ENCODE results near the gene SVOP.

The SVOP gene

GRCh38 chr12:109010259-109010658, 10.6 kb downstream of the SVOP start:
- no peak overlapping the region for H2AFZ ChIP-seq (ENCODE audit: low read length)
- no peaks in the 10 kb centered on the region for H3K4me1 ChIP-seq (ENCODE audit: insufficient read depth, low read length, poor library complexity, severe bottlenecking)
- H3K4me3 ChIP-seq (ENCODE audit: low read length, poor library complexity, severe bottlenecking), result no peak overlapping the region
- TF ChIP-seq CTCF (conservative IDR thresholded peaks at IDR 0.05; ENCODE audit: low read length) (no peak), EZH2phosphoT487 (IDR thresholded peaks at IDR 0.05; ENCODE audit: borderline replicate concordance) (no peak)
- no peaks in the 10 kb centered on the region for H3K36me3 ChIP-seq (ENCODE audit: insufficient read depth, low read length)
- no peaks in the 10 kb centered on the region for H3K9me2 ChIP-seq (replicated peaks; ENCODE audit: low read depth, low read length)
- no peak overlapping the region for H3K4me2 ChIP-seq (ENCODE audit: low read depth, low read length, poor library complexity, severe bottlenecking)
- H3K9me3 ChIP-seq (ENCODE audit: insufficient read depth, low read depth, low read length), result no peaks in the 10 kb centered on the region
- H4K20me1 ChIP-seq (ENCODE audit: insufficient read depth, low read length, poor library complexity, severe bottlenecking), result no peaks in the 10 kb centered on the region
- H3K79me2 ChIP-seq (ENCODE audit: insufficient read depth, low read length), result no peaks in the 10 kb centered on the region
- no peaks in the 10 kb centered on the region for H3K27me3 ChIP-seq (ENCODE audit: insufficient read depth, low read length, poor library complexity, severe bottlenecking)
- no peak overlapping the region for H3K9ac ChIP-seq (ENCODE audit: low read depth, low read length, poor library complexity, severe bottlenecking)
- H3F3A ChIP-seq (ENCODE audit: low read depth), result no peaks in the 10 kb centered on the region

- H3F3A ChIP-seq (ENCODE audit: low read depth), result no peaks in the 10 kb centered on the region
- no peak overlapping the region for H2AFZ ChIP-seq (ENCODE audit: low read length)
- no peaks in the 10 kb centered on the region for H3K9me3 ChIP-seq (ENCODE audit: insufficient read depth, low read depth, low read length)
- H3K36me3 ChIP-seq (ENCODE audit: insufficient read depth, low read length), result no peaks in the 10 kb centered on the region
- no peak overlapping the region for H3K4me2 ChIP-seq (ENCODE audit: low read depth, low read length, poor library complexity, severe bottlenecking)
- TF ChIP-seq CTCF (conservative IDR thresholded peaks at IDR 0.05; ENCODE audit: low read length), result no peak
- TF ChIP-seq EZH2phosphoT487 (IDR thresholded peaks at IDR 0.05; ENCODE audit: borderline replicate concordance), result no peak
- H3K4me1 ChIP-seq (ENCODE audit: insufficient read depth, low read length, poor library complexity, severe bottlenecking), result no peaks in the 10 kb centered on the region
- H4K20me1 ChIP-seq (ENCODE audit: insufficient read depth, low read length, poor library complexity, severe bottlenecking), result no peaks in the 10 kb centered on the region
- no peak overlapping the region for H3K9ac ChIP-seq (ENCODE audit: low read depth, low read length, poor library complexity, severe bottlenecking)
- no peaks in the 10 kb centered on the region for H3K9me2 ChIP-seq (replicated peaks; ENCODE audit: low read depth, low read length)
- H3K79me2 ChIP-seq (ENCODE audit: insufficient read depth, low read length), result no peaks in the 10 kb centered on the region
- no peak overlapping the region for H3K4me3 ChIP-seq (ENCODE audit: low read length, poor library complexity, severe bottlenecking)
- no peaks in the 10 kb centered on the region for H3K27me3 ChIP-seq (ENCODE audit: insufficient read depth, low read length, poor library complexity, severe bottlenecking)
These were observed 11.1 kb downstream of the SVOP start for GRCh38 chr12:109009766-109010165.

GRCh38 chr12:109004017-109004416, 16.9 kb downstream of the SVOP start:
- Histone ChIP-seq H3K9ac (ENCODE audit: low read depth, low read length, poor library complexity, severe bottlenecking) (no peak overlapping the region), H2AFZ (ENCODE audit: low read length) (no peak overlapping the region), H3K9me3 (ENCODE audit: insufficient read depth, low read depth, low read length) (no peaks in the 10 kb centered on the region), H3F3A (ENCODE audit: low read depth) (no peaks in the 10 kb centered on the region), H3K4me1 (ENCODE audit: insufficient read depth, low read length, poor library complexity, severe bottlenecking) (no peaks in the 10 kb centered on the region), H3K4me2 (ENCODE audit: low read depth, low read length, poor library complexity, severe bottlenecking) (no peak overlapping the region), H3K4me3 (ENCODE audit: low read length, poor library complexity, severe bottlenecking) (no peak overlapping the region), H4K20me1 (ENCODE audit: insufficient read depth, low read length, poor library complexity, severe bottlenecking) (no peaks in the 10 kb centered on the region), H3K9me2 (replicated peaks; ENCODE audit: low read depth, low read length) (no peaks in the 10 kb centered on the region), H3K36me3 (ENCODE audit: insufficient read depth, low read length) (no peaks in the 10 kb centered on the region), H3K27me3 (ENCODE audit: insufficient read depth, low read length, poor library complexity, severe bottlenecking) (no peaks in the 10 kb centered on the region), H3K79me2 (ENCODE audit: insufficient read depth, low read length) (no peaks in the 10 kb centered on the region)
- TF ChIP-seq EZH2phosphoT487 (IDR thresholded peaks at IDR 0.05; ENCODE audit: borderline replicate concordance) (no peak), CTCF (conservative IDR thresholded peaks at IDR 0.05; ENCODE audit: low read length) (no peak)
